GM12872 (cell line): ENCODE measurements around the gene MYBBP1A.

Experiments used
- CTCF ChIP-seq: IDR thresholded peaks from 3 replicates; pipeline ENCODE4 v1.5.1; 2011; ENCODE audit warnings: low read depth, mild to moderate bottlenecking, low read length, moderate library complexity; ENCODE audit not compliant: insufficient read depth

MYBBP1A gene

GRCh38 chr17:4598776-4599504, 43.8 kb upstream of the MYBBP1A start:
- no peak for TF ChIP-seq CTCF

DNA sequence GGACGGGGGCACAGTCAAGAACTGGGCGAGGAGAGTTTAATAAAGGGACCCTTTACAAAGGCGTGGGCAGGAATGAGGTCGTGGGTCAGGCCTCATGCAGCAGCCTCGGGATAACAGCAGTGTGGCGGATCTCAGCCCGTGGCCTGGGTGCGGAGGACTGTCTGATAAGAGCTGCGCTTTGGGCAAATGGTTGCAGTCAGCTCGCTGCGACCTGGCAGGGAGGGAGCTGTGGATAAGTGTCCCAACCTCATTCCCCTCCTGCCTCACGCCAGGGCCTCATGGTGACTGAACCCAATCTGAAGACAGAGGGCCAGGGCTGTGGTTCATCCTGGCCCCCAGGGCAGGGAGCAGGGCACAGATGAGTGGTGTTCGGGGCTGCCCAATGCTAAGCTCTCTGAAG, 42.8 kb upstream of the MYBBP1A start:
- no peak for TF ChIP-seq CTCF

DNA sequence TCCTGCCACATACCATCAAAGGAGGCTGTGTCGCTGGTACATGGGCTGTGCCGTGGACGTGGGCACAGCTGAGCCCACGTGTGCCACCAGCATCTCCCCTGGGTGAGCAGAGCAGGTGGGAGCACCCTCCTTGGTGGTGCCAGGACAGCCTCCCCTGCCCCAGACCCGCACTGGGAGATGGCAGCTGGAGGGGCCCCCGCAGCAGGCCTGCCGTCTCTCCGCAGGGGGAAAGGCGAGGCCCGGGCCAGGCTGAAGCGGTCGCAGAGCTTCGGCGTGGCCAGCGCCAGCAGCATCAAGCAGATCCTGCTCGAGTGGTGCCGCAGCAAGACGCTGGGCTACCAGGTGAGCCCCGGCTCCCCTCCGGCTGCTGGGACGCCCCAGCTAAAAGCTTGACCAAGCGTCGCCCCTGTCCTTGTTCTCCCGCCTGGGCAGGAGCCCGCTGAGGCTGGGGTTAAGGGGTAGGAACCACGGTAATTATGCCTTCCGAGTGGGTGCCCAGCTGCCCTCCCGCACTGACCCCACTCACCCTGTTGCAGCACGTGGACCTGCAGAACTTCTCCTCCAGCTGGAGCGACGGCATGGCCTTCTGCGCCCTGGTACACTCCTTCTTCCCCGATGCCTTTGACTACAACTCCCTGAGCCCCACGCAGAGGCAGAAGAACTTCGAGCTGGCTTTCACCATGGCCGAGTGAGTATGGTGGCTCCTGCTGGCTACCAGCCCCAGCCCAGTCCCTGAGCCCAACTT, 41.6 kb upstream of the MYBBP1A start:
- no peak for TF ChIP-seq CTCF

- TF ChIP-seq CTCF: peak; percentile 45; the same call in 2 of the 3 replicates
These were observed 39.9 kb upstream of the MYBBP1A start for GRCh38 chr17:4594931-4595684.

- no peak for TF ChIP-seq CTCF
These were observed 39.2 kb upstream of the MYBBP1A start for GRCh38 chr17:4594406-4594805.

DNA sequence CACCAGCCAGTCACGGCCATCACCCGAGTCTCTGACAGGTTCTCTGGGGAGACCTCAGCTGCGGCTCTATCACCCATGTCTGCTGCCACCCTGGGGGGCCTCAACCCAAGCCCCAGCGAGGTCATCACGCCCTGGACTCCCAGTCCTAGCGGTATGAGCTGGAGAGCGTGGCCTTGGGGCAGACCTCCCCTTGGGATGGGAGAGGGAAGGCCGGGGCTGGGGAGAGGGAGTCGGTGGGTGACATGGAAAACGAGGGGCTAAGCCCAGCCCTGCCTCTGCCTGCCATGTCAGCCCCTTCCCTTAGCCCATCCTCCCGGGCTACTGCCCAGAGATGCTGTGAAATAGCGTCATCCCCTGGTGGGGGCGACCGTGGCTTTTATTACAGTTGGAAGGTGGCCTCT, 37.8 kb upstream of the MYBBP1A start:
- TF ChIP-seq CTCF: no peak

DNA sequence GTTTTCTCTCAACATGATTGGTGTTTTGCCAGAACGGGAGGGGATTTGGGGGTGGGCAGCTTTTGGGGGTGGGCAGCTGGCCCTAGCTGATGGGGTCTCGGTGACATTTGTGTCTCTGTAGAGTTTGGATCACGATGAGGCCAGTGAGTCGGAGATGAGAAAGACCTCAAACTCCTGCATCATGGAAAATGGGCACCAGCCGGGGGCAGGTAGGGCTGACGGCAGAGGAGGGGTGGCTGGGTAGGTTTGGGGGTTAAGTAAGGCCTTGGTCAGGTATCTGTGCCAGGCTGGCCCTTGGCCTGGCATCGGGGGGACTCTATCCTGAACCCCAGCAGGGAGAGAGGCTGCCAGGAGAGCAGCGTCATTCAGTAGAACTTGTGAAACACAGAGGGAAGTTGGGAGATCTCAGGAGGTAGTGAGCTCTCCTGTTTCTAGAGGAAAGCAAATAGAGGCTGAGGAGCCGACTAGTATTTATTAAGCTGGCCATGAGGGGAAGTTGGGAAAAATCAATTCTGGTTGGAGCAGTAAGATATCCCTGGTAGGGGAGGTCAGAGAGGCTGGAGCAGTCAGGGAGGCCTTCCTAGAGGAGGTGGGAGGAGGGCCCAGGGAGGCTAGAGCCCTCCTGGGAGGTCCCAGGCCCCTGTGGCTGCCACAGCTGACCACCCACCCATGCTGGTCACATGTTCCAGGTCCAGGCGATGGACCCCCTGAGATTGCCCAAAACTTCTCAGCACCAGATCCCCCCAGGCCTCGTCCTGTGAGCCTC, 37.2 kb upstream of the MYBBP1A start:
- TF ChIP-seq CTCF: no peak
